BE2C (cell line): ENCODE measurements around the gene RRAGB.

Source experiments
- DNase-seq: peaks from one replicate; pipeline ENCODE4 v3.0.0-alpha.2; 2020
- H3K27me3 ChIP-seq: fragments of 250-450 bp; sonication (Bioruptor Pico); 2 replicates; pipeline ENCODE4 v1.5.1; 2020; ENCODE audit warnings: mild to moderate bottlenecking
- H3K36me3 ChIP-seq: fragments of 250-450 bp; sonication (Bioruptor Pico); 2 replicates; pipeline ENCODE4 v1.5.1; 2020; ENCODE audit warnings: mild to moderate bottlenecking
- H3K4me1 ChIP-seq: fragments of 250-450 bp; sonication (Bioruptor Pico); 2 replicates; pipeline ENCODE4 v1.5.1; 2020
- H3K4me3 ChIP-seq: 2 replicates; pipeline ENCODE4 v1.5.1; 2011; ENCODE audit warnings: low read depth, low read length
- H3K9me3 ChIP-seq: fragments of 250-450 bp; sonication (Bioruptor Pico); 2 replicates; pipeline ENCODE4 v1.5.1; 2020
- TF ChIP-seq, protein P1 (sequence below): IDR thresholded peaks from 2 replicates; pipeline ENCODE4 v1.5.1; 2012; ENCODE audit warnings: mild to moderate bottlenecking, low read depth, low read length

Gene RRAGB

DNA sequence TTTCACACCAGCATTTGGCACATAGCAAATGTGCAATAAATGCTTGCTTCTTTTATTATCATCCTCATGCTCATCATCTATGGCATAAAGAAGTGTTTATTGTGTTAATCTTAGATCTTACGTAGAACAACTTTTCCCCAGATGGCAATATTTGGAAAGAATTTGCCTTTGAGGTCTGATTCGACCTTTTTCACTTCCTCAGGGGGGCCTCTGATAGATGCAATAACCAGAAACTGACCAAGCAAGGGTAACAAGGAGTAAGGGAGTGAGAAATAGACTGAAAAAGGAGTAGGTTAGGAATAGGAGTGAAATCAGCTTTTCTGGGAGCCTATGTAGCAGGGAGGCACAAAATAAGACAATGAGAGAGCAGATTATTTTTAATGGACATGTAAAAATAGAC lies 70.2 kb downstream of the RRAGB start:
- Histone ChIP-seq H3K27me3 (no peaks in the 10 kb centered on the region), H3K9me3 (no peaks in the 10 kb centered on the region), H3K4me3 (no peak overlapping the region), H3K36me3 (no peaks in the 10 kb centered on the region), H3K4me1 (no peaks in the 10 kb centered on the region)
- no peak for DNase-seq
- TF ChIP-seq, protein P1, sequence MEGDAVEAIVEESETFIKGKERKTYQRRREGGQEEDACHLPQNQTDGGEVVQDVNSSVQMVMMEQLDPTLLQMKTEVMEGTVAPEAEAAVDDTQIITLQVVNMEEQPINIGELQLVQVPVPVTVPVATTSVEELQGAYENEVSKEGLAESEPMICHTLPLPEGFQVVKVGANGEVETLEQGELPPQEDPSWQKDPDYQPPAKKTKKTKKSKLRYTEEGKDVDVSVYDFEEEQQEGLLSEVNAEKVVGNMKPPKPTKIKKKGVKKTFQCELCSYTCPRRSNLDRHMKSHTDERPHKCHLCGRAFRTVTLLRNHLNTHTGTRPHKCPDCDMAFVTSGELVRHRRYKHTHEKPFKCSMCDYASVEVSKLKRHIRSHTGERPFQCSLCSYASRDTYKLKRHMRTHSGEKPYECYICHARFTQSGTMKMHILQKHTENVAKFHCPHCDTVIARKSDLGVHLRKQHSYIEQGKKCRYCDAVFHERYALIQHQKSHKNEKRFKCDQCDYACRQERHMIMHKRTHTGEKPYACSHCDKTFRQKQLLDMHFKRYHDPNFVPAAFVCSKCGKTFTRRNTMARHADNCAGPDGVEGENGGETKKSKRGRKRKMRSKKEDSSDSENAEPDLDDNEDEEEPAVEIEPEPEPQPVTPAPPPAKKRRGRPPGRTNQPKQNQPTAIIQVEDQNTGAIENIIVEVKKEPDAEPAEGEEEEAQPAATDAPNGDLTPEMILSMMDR, result no peak

DNA sequence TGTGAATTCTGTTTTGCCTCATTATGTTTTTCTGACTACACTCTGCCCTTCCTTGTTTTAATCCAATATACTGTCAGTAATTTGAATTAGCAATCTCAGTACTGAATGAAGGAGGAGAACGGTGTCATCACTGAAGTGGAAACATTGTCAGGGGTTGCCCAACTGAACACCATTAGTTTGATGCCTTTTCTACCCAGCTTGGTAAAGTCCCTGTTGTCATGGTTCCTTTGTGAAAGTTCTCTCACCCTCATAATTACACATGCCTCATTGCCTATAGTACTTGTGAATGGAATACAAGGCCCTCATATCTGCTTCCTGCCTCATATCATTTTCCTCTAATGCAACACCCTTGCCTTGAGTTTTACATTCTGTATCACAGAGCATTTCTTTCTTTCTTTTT lies 76.9 kb downstream of the RRAGB start:
- no peak for DNase-seq
- no peaks in the 10 kb centered on the region for H3K27me3 ChIP-seq
- H3K36me3 ChIP-seq, result no peaks in the 10 kb centered on the region
- no peaks in the 10 kb centered on the region for H3K4me1 ChIP-seq
- H3K9me3 ChIP-seq, result no peaks in the 10 kb centered on the region
- TF ChIP-seq, protein P1, result no peak
- H3K4me3 ChIP-seq, result no peak overlapping the region

DNA sequence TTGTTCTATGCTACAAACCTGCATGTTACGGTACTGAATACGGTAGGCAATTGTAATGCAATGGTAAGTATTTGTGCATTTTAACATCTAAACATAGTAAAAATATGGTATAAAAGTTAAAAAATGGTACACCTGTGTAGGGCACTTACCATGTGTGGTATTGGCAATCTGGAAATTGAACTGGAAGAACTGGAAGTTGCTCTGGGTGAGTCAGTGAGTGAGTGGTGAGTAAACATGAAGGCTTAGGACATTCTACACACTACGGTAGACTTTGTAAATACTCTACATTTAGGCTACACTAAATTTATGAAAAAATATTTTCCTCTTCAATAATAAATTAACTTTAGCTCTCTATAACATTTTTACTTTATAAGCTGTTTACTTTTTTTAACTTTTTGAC lies 78.9 kb downstream of the RRAGB start:
- no peaks in the 10 kb centered on the region for H3K36me3 ChIP-seq
- no peaks in the 10 kb centered on the region for H3K27me3 ChIP-seq
- no peak overlapping the region for H3K4me3 ChIP-seq
- no peaks in the 10 kb centered on the region for H3K4me1 ChIP-seq
- H3K9me3 ChIP-seq, result no peaks in the 10 kb centered on the region
- TF ChIP-seq, protein P1, result no peak
- no peak for DNase-seq

DNA sequence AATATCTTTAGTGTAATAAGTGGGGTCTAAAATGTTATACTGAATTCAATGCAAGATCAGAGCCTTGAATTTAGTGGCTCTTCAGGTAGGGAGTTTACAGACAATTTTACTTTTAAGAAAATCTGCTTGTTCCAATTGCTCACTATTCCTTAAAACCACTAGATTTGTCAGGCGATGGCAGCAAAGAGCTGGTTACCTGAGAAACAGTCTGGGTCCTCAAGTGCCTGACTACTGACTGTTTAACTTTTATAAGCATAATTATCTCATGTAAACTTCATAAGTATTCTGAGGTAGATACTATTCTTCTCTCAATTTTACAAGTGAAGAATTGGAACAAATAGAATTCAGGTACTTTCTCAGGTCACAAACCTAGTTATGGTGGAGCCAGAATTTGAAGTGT lies 84.3 kb downstream of the RRAGB start:
- TF ChIP-seq, protein P1, result no peak
- H3K9me3 ChIP-seq, result no peaks in the 10 kb centered on the region
- H3K27me3 ChIP-seq, result no peaks in the 10 kb centered on the region
- H3K4me3 ChIP-seq, result no peak overlapping the region
- no peaks in the 10 kb centered on the region for H3K36me3 ChIP-seq
- H3K4me1 ChIP-seq, result no peaks in the 10 kb centered on the region
- DNase-seq, result no peak
